Smooth muscle cell of the brain vasculature (primary cell): ENCODE data around the gene KCTD2.
A peak's percentile ranks its signal among the peaks of the same experiment; 100 is the strongest.

Experiments
- DNase-seq: peaks from one replicate; pipeline ENCODE4 v3.0.0-alpha.2; 2012; ENCODE audit warnings: low read depth, low spot score

The KCTD2 gene

DNA sequence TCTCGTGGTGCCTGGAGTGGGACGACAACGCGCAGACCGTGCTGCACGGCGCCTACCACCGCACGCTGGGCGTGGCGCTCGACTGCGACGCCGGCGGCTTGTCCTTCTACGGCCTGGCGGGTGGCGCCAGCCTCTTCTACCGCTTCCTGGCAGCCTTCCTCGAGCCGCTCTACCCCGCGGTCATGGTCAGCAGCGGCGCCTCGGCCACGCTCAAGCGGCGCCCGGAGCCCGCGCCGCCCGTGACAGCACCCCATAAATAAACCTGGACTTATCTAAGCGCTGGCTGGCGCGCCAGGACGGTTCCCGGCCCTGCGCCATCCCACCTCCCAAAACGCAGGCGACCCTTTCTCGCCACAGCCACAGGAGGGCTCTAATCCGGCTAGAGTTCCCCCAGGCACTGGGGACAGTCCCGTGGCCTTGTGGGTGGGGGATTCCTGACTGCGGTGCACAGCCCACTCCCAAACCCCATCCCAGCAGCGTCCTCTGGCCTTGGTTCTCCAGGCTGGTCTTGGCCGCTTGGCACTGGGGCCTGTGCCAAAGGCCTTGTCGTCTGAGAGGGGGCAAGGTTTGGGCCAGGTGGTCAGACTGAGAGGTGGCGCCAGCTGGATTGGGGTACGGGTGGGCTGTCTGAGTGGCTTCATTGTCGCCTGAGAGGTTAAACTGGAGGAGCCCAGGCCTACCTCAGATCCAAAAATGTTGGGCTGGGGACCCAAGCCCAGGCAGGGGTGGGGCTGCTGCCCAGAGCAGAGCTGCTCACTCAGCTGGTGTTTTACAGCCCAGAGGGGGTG is 30.7 kb downstream of the KCTD2 start:
- no peak for DNase-seq

DNA sequence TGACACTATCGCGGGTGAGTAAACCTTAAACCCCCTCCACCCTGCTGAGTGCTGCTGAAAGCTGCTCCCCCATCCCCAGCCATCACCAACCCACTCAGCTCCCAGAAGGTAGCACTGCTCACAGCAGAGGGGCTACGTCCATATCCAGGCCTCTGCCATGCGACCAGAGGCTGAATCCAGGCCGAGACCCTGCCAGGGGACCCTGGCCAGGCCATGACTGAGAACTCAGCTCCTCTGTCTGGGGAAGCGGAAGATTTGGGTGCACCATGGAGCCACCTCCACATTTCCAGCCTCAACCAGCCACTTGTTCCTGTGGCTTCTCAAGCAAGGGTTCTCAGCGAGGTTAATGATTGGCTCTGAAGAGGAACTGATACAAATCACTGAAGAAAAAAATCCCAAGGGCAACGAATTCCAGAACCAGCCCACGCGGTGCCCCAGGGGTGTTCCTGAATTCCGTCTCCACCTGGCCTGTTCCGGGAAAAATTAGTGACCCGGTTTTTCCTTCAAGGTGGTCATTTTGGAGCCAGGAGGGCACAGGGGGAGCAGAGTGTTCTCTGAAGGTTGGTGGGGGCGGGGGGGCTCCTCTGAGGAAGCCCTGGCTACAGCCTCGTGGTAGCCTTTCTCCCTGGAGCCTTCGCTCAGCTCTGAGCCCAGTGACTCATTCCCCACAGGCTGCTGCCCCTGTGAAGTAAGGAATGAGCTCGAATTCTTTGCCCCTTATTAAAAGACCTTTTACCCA is 31.4 kb downstream of the KCTD2 start:
- no peak for DNase-seq

DNA sequence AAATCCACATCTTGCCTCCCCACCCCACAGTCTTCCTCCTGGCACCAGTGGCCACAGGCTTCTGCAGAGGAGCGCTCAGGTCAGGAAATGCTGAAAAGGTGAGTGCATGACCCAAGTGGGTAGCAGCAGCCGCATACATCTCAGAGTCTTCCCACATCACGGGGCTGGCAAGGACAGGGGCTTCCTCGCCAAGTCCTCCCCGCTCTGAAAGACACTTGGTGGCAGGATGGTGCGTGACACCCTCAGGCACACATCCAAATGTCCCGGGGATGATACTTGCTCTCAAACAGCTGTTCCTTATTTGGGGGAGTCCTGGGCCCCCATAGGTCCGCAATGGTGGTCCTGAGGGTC is 32.0 kb downstream of the KCTD2 start:
- no peak for DNase-seq

DNA sequence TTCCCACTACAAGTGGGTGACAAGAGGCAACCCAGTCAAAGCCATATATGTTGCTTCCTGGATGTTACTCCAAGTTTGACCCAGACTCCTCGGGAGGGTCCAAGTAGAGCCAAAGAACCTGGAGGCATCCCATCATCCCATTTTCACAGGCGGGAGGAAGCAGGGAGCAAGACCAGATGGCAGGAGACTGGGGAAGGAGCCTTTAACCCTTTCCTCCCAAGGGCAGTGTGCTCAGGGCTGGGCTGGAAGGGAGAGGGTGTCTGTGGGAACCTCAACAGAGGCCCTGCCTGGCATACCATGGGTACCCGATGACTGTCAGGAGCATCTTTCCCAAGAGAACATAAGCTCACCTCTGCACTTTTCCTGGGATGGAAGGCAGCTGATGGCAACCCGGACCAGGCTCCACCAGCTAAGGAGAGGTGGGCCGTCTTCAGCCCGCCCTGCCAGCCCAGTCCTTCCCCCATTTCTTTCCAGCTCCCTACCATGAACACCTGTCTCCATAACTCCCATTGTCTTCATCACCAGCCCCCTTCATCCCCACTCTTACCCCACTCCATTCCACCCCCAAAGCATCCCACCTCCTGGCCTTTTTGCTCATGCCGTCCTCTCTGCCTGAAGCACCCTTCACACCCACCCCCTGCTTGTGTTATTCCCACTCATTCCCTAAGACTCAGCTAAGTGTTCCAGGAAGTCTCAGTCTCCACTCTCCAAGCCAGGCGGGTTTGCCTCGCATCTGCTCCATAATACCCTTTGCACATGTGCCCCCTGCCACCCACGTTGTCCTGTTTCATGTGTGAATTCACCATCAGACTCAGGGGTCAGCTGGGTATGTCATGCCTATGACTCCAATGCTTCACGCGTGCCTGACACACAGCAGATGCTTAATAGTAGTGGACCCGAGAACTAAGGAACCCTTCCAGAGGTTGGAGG is 34.9 kb downstream of the KCTD2 start:
- DNase-seq = no peak

DNA sequence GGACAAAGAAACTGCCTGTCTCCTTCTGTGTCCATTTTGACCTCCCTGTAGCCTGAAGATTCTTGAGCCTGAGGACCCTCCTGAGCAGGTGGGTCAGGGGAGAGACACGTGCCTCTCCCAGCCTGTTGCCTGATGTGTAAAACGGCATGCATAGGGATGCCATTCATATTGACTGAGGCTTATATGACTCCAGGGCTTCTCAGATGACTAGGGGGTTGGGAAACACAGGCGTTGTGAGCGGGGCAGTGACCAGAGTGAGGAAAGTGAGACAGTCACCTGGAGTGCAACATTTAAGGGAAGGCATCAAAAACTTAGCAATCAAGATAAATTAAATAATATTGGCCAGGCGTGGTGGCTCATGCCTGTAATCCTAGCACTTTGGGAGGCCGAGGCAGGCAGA is 35.7 kb downstream of the KCTD2 start:
- no peak for DNase-seq

DNA sequence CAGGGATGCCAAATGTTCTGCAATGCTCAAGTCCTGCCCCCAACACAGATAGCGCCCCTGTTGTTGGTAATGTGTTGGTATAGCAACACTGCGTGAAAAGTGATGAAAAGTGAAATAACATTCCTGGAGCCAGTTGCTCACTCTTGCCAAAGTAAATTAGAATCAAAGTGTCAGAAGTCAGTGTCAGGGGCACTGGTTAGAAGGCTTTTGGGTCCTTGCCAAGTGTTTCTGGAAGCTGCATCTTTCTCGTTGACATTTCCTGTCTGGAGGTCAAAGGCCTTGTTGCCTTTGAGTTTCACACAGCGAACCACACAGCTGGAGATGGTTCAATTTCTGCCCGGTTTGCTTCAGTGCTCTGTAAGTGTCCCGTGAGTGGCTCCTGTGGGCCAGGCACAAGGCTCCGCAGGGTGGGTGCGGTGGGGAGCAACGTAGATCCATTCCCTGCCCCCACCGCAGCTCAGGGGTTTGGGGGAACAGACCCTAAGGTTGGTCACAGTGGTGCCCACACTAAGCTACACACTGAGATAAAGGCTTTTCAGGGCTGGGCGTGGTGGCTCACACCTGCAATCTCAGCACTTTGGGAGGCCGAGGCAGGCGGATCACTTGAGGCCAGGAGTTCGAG is 37.1 kb downstream of the KCTD2 start:
- DNase-seq = peak; percentile 83

DNA sequence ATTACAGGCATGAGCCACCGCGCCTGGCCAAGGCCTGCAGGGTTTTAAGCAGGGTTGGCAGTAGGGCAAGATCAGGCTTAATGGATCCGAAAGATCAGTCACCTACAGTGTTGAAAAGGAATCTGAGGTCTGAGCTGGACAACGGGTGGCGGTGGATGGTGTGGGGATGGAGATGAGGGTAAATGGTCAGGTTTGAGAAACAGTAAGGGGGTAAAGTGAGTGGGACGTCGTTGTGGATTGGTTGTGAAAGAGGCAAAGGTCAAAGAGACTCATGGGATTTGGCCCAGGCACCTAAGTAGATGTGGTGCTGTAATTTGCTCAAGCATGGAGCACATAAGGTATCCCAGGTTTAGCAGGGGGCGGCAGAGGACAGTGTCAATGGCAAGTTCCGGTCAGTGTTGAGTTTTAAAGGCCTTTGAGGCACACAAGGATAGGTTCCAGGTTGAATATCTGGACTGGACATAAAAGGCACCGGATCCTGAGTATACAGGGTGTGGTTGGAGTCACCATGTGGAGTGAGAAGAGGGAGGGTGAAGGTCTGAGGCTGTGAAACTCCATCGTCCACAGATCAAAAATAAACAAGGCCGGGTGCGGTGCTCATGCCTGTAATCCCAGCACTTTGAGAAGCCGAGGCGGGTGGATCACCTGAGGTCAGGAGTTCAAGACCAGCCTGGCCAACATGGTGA is 39.6 kb downstream of the KCTD2 start:
- DNase-seq = no peak

DNA sequence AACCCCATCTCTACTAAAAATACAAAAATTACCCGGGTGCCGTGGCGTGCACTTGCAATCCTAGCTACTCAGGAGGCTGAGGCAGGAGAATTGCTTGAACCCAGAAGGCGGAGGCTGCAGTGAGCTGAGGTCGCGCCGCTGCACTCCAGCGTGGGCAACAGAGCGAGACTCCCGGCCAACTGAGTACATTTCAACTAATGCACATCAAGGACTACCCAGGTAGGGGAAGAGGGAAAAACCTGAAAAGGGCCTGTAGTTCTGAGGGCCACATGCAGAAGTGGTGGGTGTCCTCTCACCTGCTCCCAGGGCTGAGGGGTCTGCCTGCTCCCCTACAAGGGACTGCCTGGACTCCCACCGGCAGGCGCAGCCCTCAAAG is 40.1 kb downstream of the KCTD2 start:
- no peak for DNase-seq

DNA sequence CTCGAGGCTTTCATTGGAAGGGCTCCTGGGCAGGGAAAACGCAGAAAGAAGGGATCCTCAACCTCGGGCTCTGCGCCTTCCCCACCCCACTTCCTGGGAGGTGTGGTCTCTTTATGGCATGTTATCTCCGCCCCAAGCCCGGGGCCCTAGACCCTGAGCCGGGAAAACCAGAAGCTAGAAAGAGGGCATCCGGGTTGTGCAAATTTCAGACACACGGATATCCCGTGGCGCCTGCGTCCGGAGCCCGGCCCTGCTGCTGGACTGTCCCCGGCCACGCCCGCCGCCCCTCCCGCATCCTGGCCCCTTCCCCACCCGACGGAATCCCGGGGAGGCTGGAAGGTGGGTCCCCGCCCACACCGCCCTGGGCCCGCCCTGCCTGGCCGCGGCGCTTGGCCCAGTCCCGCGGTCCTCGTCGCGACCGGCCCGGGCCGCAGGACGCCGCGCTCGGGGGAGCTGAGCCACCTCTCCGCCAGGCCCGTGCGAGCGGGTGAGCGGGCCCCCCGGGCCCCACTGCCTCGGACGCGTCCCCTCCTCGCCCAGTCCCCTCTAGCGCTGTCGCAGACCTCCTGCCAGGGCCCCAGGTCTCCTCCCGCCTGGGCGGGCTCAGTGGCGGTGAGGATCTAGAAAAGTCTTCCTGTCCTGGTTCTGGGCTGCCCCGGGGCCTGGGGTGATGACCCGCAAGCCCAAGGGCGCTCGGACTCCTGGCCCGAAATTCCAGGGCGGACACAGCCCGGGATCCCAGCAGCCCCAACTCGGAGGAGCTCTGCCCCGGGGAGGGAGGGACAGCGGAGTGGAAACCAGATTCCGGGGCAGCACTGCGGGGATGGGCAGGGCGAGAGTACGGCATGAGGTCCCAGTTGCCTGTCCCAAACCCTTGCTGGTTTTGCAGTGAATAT is 40.8 kb downstream of the KCTD2 start, which contains the start of gene SLC16A5:
TSS of gene SLC16A5 (plus strand) at position 397 of the 896 bp plus-strand sequence. CDS start 5,683 bp downstream, outside the sequence.
- no peak for DNase-seq

DNA sequence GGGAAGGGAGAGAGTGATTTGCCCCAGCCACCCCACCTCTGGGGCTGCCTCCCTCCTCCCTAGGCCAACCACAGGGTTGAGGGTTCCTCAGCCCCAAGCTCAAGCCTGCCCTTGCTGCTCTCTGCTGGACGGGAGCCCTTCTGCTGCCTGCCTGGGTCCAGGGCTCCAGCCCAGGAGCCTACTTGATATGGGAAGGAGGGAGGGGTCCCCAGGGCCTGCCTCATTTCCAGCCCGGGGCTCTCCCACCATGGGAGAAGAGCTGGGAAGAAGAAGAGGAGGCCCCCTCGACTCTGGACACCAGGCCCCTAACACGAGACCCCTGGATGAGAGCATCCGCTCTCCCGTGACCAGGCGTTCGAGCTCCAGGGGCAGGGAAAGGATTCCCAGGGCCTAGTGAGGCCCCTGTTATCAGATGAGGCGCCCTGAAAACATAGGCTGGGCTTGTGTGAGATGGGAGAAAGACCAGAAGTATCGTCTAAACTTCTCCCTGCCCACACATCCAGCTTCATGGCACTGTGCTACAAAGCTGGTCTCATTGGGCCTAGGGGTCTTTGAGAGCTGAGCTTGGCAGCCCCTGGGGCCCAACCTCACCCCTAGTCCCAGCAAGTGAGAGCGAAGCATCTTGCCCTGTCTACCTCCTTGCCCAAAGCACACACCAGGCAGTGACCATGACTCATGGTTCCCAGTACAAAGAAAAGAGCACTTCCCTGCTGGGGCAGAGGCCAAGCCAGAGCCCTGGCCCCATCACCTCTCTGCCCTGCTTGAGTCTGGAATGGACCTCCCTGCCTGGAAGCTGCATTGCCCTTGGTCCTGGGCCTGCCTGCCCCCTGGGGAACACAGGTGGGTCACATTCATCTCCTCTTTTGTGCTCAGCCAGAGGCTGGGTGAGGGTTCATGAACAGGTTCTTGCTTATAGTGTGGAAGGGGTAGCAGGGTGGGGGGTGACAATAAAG is 41.7 kb downstream of the KCTD2 start:
- DNase-seq = no peak

DNA sequence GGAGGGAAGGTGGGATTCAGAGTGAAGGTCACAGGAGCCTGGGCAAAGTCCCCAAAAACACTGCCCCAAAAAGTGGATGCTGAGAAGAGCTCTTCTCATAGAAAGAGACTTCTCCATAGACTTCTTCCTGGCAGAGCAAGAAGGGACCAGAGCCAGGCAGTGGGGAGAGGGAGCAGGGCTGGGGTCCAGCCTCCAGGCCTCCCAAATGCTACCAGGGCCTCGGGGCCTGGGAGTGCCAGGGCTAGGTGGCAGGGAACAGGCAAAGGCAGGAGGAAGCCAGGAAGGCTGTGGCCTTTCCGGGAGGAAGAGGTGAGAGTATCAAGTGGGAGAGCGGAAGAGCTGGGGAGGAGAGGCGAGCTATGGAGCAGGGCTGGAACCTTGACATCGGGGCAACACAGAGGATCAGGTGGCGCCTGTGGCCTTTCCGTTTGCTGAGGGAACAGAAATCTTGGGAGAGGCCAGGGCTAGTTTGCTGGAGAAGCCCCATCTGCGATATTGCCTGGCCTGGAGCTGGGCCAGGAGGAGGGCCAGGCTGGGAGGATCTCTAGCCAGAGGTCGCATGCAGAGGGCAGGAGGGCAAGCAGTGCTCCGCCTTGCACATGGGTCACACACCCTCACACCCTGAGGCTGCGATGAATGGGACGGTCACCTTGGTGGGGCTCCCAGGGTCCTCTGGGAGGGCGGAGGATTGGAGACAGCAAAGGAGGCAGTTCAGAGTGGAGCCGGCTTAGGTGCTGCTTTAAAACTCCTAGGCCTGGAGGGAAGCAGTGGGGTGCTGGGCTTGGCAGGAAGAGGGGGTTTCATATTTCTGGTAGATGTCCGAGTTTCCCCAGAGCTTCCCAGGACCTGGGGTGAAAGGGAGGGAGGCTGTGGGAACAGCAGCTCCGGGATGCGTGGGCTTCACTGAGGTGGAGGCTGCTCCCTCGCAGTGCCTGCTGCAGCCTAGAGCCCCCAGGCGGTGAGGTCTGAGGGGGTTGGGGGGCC is 44.1 kb downstream of the KCTD2 start:
- DNase-seq = no peak

DNA sequence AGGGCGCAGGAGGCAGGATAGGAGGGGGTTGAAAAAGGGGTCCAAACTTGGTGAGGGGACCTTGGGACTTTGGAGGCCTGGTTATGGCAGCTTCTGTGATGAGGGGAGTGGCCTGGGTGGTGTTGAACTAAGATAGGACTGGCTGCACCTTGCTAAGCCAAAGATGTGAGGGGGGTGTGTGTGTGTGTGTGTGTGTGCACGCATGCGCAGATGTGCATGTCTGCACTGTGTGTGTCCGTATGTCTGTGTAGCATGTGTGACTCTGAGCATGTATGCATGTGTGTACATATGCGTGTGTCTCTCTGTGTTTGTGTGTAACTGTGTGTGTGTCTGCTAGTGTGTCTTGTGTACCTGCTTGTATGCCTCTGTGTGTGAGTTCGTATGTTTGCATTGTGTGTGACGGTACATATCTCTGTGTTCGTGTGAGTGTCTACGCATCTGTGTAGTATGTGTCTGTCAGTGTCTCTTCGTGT is 44.9 kb downstream of the KCTD2 start:
- no peak for DNase-seq

DNA sequence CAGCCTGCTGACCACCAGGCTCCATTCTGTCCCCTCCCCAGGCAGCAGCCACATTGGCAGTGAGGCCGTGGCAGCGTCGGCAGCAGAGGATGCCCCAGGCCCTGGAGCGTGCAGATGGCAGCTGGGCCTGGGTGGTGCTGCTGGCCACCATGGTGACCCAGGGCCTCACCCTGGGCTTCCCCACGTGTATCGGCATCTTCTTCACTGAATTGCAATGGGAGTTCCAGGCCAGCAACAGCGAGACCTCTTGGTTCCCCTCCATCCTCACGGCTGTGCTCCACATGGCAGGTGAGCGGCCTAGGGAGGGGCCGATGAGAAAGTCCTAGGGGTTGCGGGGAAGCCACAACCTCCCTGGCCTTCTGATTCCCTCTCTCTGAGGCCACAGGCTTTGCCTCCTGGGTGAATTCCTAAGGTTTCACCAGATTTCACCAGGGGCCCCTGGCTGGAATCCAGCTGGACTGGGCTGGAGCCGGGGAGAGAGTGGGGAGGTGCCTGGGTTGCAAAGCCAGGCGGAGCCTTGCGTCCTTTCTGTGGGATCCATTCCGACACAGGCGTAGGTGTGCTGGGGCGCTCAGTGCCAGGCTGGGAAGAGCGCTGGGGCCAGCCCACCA is 46.6 kb downstream of the KCTD2 start:
- DNase-seq = no peak

DNA sequence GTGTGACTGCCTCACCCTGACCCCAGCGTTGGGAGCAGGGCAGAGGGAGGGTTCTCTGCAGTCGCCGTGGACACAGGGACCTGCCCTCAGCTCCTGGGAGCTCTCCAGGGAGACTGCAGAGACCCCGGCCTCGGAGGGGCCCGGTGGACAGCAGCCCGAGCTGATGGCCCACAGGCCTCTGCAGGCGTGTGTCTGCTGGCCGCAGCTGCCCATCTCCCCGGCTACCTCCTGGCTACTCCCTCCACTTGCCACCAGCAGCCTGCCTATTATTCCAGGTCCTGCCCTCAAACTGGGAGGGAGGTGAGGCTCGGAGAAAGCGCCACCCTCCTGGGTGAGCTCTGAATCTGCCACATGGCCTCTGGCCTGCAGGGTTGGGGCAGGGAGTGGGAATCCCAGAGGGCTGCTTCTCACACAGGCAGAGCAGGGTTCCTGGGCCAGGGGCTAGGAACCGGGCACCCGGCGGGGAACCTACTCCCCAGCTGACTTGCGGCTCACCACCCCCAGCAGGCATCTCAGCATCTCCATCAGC is 47.9 kb downstream of the KCTD2 start:
- no peak for DNase-seq

DNA sequence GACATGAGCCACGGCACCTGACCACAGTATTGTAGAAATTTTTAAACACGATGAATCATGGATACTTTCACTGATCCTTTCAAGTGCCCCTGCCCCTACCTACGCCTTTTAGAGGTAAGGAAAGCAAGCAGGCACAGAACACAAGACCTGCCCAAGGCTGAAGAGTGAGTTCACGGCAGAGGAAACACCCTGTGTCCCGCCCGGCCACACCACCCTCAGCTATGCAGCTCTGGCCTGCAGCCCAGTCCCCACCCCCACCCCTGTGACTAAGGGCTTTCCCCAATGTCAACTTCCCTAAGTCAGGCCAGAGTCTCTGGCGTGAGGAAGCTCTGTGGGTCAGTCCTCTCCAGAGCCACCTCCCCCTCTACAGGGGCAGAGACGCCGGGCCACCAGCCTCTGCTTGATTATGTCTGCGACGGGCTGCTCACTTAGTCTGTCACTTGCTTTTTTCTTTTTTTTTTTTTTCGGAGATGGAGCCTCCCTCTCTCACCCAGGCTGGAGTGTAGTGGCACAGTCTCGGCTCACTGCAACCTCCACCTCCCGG is 49.1 kb downstream of the KCTD2 start:
- no peak for DNase-seq

DNA sequence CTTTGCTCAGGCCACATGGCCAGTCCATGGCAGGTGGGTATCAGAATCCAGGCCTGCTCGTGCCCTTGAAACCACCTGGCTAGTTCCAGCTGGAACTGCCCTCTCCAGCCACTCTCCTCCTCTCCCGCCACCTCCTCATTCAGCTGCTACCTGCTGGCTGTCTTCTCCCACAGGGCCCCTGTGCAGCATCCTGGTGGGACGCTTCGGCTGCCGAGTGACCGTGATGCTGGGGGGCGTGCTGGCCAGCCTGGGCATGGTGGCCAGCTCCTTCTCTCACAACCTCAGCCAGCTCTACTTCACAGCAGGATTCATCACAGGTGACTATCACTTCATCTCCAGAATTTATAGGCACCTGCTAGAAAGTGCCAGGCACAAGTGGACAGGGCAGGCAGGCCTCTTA is 50.8 kb downstream of the KCTD2 start:
- no peak for DNase-seq

DNA sequence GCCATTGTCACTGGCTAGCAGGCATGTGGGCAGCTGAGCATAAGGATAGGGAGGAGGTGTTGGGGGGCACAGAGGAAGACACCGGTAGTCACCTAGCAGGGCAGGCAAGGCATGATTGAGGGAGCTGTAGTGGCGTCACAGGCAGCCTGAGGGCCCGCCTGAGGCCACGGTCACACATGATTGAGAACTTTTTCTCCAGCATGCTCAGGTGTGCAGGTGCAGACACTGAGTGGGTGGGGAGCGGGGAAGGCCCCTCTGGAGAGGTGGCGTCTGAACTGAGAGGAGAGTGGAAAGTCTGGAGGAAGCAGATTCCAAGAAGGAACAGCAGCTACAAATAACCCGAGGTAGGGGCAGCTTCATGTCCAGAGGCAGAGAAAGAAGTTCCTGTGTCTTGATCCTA is 51.8 kb downstream of the KCTD2 start:
- DNase-seq = no peak
